A549 (cell line): Measurements from ENCODE around the gene LMX1B. TPM values are rescaled to one million over a fixed set of nuclear protein-coding genes. Genes with fewer than 3 reads are reported as not detected.

Experiments
- ATAC-seq, 2 experiments: fragments of 200-7000 bp in 1 of 2; fragments of >200 bp in 1 of 2; cut with Nextera tagmentation in 1 of 2; cut with Tn5 transposase in 1 of 2; 3 replicates each; pipeline versions ENCODE4 v1.8.0 to v1.9.1; 2018 to 2020; ENCODE audit warnings: mild to moderate bottlenecking in 1 of 2, moderate library complexity in 1 of 2
- CTCF ChIA-PET: fragments of 300-600 bp; sonication (Branson Sonifier 250); formaldehyde crosslinking; extraction: SDS; loops from one replicate; lab custom pipeline; 2021; ENCODE audit warnings: antibody characterized with exemption, inconsistent platforms; lab: Yijun Ruan, JAX
- POLR2A ChIA-PET: fragments of 350-600 bp; formaldehyde crosslinking; extraction: SDS; loops from one replicate; lab custom pipeline; 2021; ENCODE audit warnings: antibody characterized with exemption, inconsistent platforms; lab: Yijun Ruan, JAX
- DNase-seq, 2 experiments: peaks; one replicate each; pipeline versions ENCODE4 v3.0.0 to v3.0.0-alpha.2; 2011 to 2016; ENCODE audit warnings: low read depth in 1 of 2, low spot score in 1 of 2
- FAIRE-seq: peaks from 2 replicates; lab custom pipeline; 2011; peaks lifted over from hg19 to GRCh38; lab: Jason Lieb, UNC
- H3K27ac ChIP-seq, 2 experiments: fragments of >200 bp; sonication (Bioruptor Twin); formaldehyde crosslinking; 3 replicates each; pipeline ENCODE4 v1.5.1; 2016 to 2017
- H3K4me1 ChIP-seq: fragments of >200 bp; sonication (Bioruptor Twin); formaldehyde crosslinking; 3 replicates; pipeline ENCODE4 v1.6.1; 2016
- H3K4me2 ChIP-seq: fragments of >200 bp; sonication (Bioruptor Twin); formaldehyde crosslinking; 3 replicates; pipeline ENCODE4 v1.6.1; 2016
- H3K4me3 ChIP-seq: fragments of >200 bp; sonication (Bioruptor Twin); formaldehyde crosslinking; 3 replicates; pipeline ENCODE4 v1.5.1; 2016
- H3K9me3 ChIP-seq: fragments of >200 bp; sonication (Bioruptor Twin); formaldehyde crosslinking; 3 replicates; pipeline ENCODE4 v1.6.1; 2016
- BHLHE40 ChIP-seq: IDR thresholded peaks from 2 replicates; pipeline ENCODE4 v1.6.1; 2012; ENCODE audit warnings: low read depth, low read length, inconsistent platforms
- CTCF ChIP-seq: fragments of >200 bp; sonication (Bioruptor Twin); formaldehyde crosslinking; IDR thresholded peaks from 3 replicates; pipeline ENCODE4 v1.5.1; 2016
- EHMT2 ChIP-seq: fragments of 200-600 bp; sonication (generic); IDR thresholded peaks from 2 replicates; pipeline ENCODE4 v1.6.1; 2016; ENCODE audit warnings: antibody characterized with exemption, low read depth, mild to moderate bottlenecking, moderate library complexity
- HDAC2 ChIP-seq: fragments of 200-600 bp; sonication (generic); IDR thresholded peaks from 2 replicates; pipeline ENCODE4 v1.6.1; 2016
- HOXB13 ChIP-seq: fragments of 250-450 bp; sonication (Bioruptor Pico); IDR thresholded peaks from 2 replicates; pipeline ENCODE4 v1.5.0; 2020; ENCODE audit warnings: low read depth, mild to moderate bottlenecking, moderate library complexity
- NFE2L2 ChIP-seq: fragments of 150-350 bp; conservative IDR thresholded peaks from 2 replicates; pipeline ENCODE4 v1.6.1; 2014; ENCODE audit warnings: low read length
- PHF8 ChIP-seq: fragments of 200-600 bp; sonication (generic); IDR thresholded peaks from 2 replicates; pipeline ENCODE4 v1.6.1; 2016; ENCODE audit warnings: low read depth, mild to moderate bottlenecking, antibody characterized with exemption, moderate library complexity, borderline replicate concordance
- RCOR1 ChIP-seq: fragments of 150-350 bp; IDR thresholded peaks from 2 replicates; pipeline ENCODE4 v1.6.1; 2014; ENCODE audit warnings: antibody characterized with exemption, low read length, low read depth
- RNF2 ChIP-seq: fragments of 200-600 bp; sonication (generic); IDR thresholded peaks from 2 replicates; pipeline ENCODE4 v1.6.1; 2016; ENCODE audit warnings: low read depth, mild to moderate bottlenecking, antibody characterized with exemption, moderate library complexity, borderline replicate concordance
- WGBS: methylation state at CpG from one replicate; pipeline ENCODE4 v1.1.6; 2017; ENCODE audit errors: missing lambda C conversion rate; 5-methylcytosine and 5-hydroxymethylcytosine counted together
- polyA plus RNA-seq, 4 experiments: library from polyadenylated mRNA; depleted of rRNA in 3 of 4; stranded (reverse); fragments of >200 nt; fragmentation: RNase III in 1 of 4; extraction: RNeasy Plus Mini Kit Qiagen cat#74134 plus additional on column Dnase treatment in 1 of 4; gene quantifications; 2 replicates in 3 of 4; 3 replicates in 1 of 4; pipeline ENCODE4 v1.2.3, GENCODE V29; 2011 to 2017
- TF ChIP-seq, protein P1 (sequence below): fragments of 450-650 bp; IDR thresholded peaks from 2 replicates; pipeline ENCODE4 v1.6.1; 2014; ENCODE audit warnings: antibody characterized with exemption
- TF ChIP-seq, protein P2 (sequence below): fragments of >200 bp; sonication (Bioruptor Twin); formaldehyde crosslinking; IDR thresholded peaks from 3 replicates; pipeline ENCODE4 v1.6.1; 2016

Gene LMX1B
- polyA plus RNA-seq, 2 of the 4 experiments (the other 2 are of a cell fraction) = 0.41 to 0.56 TPM

DNA sequence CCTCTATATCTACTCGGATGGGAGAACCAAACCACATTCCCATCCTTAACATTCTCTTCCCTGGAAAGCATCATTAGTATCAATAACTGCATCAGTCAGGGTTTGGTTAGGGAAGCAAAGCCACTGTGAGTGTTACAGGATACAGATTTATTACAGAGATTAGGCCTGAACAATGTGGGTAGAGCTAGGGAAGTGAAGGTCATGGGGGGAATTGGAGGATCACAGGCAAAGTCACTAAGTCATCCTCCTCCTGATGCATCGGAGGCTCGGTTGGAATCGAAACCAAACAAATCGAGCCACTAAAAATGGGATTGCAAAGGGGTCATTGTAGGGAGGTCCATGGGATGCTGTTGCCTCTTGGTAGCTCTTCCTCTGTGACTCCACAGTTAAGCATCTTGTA lies 129.3 kb downstream of the LMX1B start (continued):
- TF ChIP-seq HDAC2 (no peak), RCOR1 (no peak)

DNA sequence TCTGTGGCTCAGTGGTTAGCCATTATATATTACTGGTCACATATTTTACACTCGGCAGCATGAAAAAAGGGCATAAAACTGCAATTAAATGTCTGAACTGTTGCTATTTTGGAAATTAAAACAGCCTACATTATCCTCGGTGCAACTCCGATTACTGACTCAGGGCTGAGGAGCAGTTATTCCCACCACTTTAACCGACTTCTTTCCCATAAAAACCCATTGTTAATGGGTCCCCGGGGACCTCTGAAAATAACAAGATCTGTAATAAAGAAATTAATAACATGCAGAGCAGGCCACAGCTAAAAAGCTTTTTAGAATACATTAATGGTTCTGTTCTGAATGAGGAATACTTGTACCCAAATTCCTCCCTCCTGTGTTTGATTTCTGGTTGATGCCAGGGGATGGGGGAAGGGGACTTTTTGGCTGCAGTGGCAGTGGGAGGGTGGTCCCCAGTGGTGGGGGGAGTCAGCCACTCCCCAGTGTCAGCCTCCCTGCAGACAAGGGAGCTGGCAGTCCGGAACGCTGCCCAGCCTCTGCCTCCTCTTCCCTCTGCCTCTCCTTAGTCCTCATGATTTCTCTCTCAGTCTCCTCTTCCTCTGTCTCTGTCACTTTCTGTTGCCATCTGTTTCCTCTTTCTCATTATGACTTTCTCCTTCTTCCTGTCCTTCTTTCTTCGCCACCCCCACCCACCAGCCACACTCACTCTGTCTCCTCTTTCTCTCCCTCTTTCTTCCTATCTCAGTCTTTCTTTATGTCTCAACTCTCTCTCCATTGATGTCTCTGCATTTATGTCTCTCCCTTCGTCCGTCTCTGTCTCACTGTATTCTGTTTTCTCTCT lies 132.1 kb downstream of the LMX1B start:
- ChIA-PET CTCF (no interaction called here), POLR2A (no interaction called here)
- WGBS = 37% methylated on average over 9 of the region's 10 CpGs
- no peak overlapping the region for H3K27ac ChIP-seq
- DNase-seq (no peak), FAIRE-seq (no peak), ATAC-seq (no peak; a peak in 1 of 6 replicates)
- no peak overlapping the region for H3K4me2 ChIP-seq
- no peak overlapping the region for H3K4me3 ChIP-seq
- TF ChIP-seq, protein P1, sequence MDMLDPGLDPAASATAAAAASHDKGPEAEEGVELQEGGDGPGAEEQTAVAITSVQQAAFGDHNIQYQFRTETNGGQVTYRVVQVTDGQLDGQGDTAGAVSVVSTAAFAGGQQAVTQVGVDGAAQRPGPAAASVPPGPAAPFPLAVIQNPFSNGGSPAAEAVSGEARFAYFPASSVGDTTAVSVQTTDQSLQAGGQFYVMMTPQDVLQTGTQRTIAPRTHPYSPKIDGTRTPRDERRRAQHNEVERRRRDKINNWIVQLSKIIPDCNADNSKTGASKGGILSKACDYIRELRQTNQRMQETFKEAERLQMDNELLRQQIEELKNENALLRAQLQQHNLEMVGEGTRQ = no peak
- TF ChIP-seq RCOR1 (no peak), EHMT2 (no peak), CTCF (no peak), HOXB13 (CRISPR knock-in tag) (no peak), NFE2L2 (no peak), RNF2 (no peak), BHLHE40 (no peak), HDAC2 (no peak), PHF8 (no peak)
- TF ChIP-seq, protein P2, sequence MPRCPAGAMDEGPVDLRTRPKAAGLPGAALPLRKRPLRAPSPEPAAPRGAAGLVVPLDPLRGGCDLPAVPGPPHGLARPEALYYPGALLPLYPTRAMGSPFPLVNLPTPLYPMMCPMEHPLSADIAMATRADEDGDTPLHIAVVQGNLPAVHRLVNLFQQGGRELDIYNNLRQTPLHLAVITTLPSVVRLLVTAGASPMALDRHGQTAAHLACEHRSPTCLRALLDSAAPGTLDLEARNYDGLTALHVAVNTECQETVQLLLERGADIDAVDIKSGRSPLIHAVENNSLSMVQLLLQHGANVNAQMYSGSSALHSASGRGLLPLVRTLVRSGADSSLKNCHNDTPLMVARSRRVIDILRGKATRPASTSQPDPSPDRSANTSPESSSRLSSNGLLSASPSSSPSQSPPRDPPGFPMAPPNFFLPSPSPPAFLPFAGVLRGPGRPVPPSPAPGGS = no peak
- H3K4me1 ChIP-seq = no peaks in the 10 kb centered on the region
- no peaks in the 10 kb centered on the region; the same call in 2 of the 3 replicates for H3K9me3 ChIP-seq

Other genes with a start within 250 kb of the LMX1B start
- gene ZBTB43, start 191.1 kb downstream of the LMX1B start, polyA plus RNA-seq (2011; rRNA removed) = 9.9 and 11.7 TPM in 2 replicates
- 6.1 to 9.7 TPM (median 7.7 TPM) in 3 replicates for gene ZBTB43, start 191.1 kb downstream of the LMX1B start, polyA plus RNA-seq (2017; fragmentation: RNase III; extraction: RNeasy Plus Mini Kit Qiagen cat#74134 plus additional on column Dnase treatment)
- 6.4 and 6.6 TPM in 2 replicates for gene ZBTB34, start 246.7 kb downstream of the LMX1B start, polyA plus RNA-seq (2011; rRNA removed)
- 3.5 to 4.1 TPM (median 4.0 TPM) in 3 replicates for gene ZBTB34, start 246.7 kb downstream of the LMX1B start, polyA plus RNA-seq (2017; fragmentation: RNase III; extraction: RNeasy Plus Mini Kit Qiagen cat#74134 plus additional on column Dnase treatment)